Measurements from ENCODE around the gene ZBTB16. TPM values are rescaled to one million over a fixed set of nuclear protein-coding genes. Genes with fewer than 3 reads are reported as not detected.
A peak's percentile ranks its signal among the peaks of the same experiment; 100 is the strongest.

ZBTB16 gene
- total RNA-seq, 1 donor: 91.6 TPM

GRCh38 chr11:114221037-114221436 is 161.5 kb downstream of the ZBTB16 start:
- DNase-seq (ENCODE audit: low read depth in 2 of 3, low spot score in 2 of 3): no peak

DNA sequence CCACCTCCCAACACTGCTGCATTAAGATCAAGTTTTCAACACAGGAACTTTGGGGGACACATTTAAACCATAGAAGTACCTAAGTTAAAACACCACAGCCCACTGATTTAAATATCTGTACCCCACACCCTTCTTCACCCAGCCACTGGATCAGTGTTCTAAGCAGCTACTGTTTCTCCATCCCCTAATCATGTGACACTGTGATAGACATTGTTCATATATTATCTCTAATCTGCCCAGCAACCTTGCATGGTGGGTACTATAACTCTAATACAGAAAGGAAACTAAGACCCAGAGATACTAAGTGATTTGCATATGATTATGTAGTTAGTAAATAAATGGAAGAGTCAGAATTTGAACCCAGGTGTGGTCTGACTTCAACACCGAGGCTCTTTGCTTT is 166.2 kb downstream of the ZBTB16 start:
- DNase-seq (ENCODE audit: low read depth in 2 of 3, low spot score in 2 of 3): no peak

DNA sequence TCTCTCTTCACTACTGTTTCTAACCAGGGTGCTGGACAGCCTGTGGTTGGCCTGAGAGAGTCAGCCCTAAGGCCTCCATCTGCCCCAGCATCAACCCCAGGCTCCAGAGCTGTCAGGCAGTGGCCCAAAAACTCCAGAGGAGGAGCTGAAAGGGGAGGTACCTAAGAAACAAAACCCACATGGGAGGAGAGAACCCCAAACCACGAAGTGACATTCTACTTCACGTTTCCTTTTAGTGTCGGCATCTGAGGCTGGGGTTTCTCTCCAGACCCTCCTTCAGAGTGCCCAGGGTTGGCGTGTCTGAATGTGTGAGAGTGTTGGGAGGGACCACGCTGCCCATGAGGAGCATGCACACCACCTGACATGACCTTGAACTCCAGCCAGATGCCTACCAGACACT is 166.8 kb downstream of the ZBTB16 start:
- peak in 1 of 3 donors; percentile 20 for DNase-seq (ENCODE audit: low read depth in 2 of 3, low spot score in 2 of 3)

DNA sequence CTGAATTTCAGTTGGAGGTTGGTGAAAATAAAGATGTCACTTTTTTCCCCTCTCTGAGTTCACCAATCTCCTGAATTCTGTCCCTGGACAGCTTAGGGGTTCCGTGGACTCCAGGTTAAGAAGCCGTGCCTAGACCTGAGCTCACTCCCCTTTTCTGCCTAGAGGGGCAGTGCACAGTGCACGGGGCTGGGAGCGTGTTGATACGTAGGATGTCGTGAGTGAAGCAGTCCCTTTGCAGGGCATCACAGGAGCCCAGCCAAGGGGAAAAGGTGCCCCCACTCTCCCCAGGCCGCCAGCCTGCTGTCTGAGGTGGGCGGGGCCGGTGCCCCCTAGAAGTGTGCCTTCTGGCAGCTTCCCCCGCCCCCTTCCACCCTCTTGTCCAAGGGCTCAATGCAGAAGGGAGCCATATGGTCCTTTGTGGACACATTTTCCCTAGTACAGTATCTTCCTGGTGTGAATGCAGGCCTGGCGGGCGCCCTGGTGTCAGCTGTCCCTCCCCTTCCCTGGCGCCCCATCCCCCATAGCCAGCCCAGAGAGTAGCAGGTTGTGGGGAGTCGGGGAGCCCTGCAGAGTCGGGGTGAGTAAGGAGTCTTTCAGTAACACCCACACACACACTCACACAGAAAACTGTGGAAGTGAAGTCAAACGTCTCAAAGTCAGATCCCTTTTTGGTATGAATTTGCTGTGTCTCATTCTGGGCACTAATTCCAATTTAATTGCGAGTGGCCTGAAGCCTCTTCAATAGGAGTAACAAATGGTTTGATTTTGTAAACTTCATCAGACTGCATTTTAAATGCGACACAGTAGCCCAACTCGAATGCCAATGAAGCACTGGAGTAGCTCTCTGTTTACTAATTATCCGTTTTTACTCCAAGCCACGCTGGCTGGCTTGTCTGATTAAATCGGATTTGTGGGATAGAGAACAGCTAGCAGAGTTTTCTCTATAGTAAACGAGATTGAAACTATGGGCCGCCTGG is 169.2 kb downstream of the ZBTB16 start:
- DNase-seq (ENCODE audit: low read depth in 2 of 3, low spot score in 2 of 3): no peak

DNA sequence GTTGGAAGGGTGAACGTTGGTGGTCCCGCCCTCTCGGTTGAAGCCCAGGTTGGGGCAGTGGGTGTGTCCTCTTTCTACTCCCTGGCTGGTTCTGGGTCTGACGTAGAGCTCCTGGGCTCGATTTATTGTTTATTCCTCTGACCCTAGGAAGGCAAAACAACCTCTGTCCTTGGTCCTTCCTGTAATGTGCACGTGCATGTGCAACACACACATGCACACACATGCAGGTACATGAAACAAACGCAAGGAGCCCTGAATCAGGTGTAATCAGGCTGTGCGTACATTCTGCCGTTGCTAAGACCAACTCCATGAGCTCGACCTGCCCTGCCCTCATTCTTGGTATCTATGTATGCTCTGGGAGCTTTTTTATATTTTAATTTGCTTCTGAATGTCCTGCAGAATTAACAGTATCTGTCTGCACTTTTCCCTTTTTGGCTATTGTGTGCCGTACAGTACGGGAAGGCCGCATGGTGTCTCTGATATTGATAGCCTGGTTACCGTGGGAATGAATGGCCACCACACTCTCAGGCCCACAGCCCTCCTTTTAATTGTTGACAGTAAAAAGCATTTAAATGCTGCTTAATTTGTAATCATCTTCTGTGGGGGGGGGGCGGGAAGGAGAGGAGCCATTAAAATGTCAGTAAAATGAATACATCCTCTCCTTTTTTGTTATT is 170.7 kb downstream of the ZBTB16 start:
- no peak for DNase-seq (ENCODE audit: low read depth in 2 of 3, low spot score in 2 of 3)

DNA sequence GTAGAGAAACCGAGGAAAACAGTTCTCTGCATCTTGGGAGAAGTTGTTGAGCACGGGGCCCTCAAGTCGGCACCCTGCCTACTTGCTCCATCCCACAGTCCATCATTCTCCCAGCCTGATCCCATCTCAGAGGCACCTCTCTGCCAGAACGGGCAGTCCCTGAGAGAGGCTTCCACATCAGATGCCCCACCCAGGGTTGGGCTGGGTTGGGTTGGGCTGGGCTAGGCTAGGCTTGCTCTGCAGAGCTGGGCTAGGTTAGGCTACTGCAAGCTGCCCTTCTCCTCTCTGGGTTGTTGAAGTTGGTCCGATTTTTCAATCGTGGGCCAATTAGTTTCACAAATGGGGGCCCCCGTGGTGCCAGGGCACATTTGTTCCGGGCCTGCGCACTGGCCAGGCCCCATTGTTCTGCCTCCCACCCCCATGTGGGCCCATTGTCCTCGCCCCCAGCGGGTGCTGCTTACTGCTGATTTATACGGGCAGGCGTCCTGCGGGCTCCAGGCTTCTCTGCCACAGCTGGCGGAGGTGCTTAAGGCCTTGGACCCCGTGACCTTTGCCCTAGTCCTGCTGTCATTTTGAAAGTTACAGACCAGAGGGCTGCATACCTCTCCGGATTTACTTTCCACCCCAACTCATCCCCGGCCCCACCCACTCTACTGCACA is 173.0 kb downstream of the ZBTB16 start:
- no peak for DNase-seq (ENCODE audit: low read depth in 2 of 3, low spot score in 2 of 3)

- DNase-seq (ENCODE audit: low read depth in 2 of 3, low spot score in 2 of 3): no peak
These were observed 174.2 kb downstream of the ZBTB16 start for GRCh38 chr11:114233755-114234154.

DNA sequence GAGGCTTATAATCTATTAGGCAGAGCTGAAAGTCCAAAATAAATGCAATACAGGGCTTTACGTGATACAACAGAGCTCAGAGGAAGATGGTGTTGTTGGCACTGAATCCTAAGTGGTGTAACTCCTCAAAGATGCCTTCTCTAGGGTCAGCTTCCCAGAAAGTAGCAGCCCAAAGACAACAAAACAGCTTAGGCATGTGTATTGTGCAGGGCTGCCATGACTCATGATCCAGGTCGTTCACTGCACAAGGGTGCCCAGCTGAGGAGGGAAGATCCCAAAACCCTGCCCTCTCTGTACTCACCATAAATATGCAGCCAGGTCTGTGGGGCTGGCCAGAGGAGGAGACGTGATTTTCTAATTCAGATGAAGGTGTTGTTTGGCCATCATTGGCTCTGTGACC is 177.3 kb downstream of the ZBTB16 start:
- DNase-seq (ENCODE audit: low read depth in 2 of 3, low spot score in 2 of 3): no peak

- no peak for DNase-seq (ENCODE audit: low read depth in 2 of 3, low spot score in 2 of 3)
These were observed 178.1 kb downstream of the ZBTB16 start for GRCh38 chr11:114237321-114238280.

- no peak for DNase-seq (ENCODE audit: low read depth in 2 of 3, low spot score in 2 of 3)
These were observed 180.2 kb downstream of the ZBTB16 start for GRCh38 chr11:114239753-114240161.

GRCh38 chr11:114242032-114242431 is 182.5 kb downstream of the ZBTB16 start:
- no peak for DNase-seq (ENCODE audit: low read depth in 2 of 3, low spot score in 2 of 3)

- no peak for DNase-seq (ENCODE audit: low read depth in 2 of 3, low spot score in 2 of 3)
These were observed 184.2 kb downstream of the ZBTB16 start for GRCh38 chr11:114243461-114244372.

DNA sequence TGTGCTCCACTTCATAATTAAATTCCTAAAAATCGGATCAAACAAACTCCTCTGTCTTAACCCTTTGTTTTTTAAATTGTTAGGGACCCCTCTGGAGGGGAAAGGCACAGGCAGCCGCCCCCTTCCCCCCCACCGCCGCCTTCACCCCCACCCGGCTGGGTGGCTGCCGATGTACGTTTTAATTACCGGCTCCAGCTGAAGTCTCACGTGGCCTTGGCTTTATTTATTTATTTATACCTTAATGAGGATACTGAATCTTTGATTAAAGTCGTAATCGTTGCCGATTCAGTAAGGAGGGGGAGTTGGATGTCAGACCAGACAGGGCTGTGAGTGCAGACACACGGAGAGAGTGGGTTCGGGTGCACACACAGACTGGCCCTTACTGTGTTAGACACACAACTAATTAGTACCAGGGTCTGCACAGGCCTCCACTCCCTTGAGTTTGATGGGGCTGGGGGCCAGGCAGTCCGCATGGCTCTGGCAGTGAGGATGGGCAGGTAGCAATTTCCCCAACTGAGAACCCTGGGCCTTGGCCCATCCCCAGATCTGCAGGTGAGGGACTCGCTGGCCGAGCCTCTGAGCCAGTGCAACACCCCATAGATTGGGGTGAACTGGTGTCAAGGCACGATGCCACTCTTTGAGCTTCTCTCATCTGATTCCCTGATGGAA is 185.3 kb downstream of the ZBTB16 start:
- DNase-seq (ENCODE audit: low read depth in 2 of 3, low spot score in 2 of 3): no peak

GRCh38 chr11:114246321-114247069 is 187.0 kb downstream of the ZBTB16 start:
- DNase-seq (ENCODE audit: low read depth in 2 of 3, low spot score in 2 of 3): no peak

GRCh38 chr11:114247070-114247789 is 187.7 kb downstream of the ZBTB16 start:
- no peak for DNase-seq (ENCODE audit: low read depth in 2 of 3, low spot score in 2 of 3)

DNA sequence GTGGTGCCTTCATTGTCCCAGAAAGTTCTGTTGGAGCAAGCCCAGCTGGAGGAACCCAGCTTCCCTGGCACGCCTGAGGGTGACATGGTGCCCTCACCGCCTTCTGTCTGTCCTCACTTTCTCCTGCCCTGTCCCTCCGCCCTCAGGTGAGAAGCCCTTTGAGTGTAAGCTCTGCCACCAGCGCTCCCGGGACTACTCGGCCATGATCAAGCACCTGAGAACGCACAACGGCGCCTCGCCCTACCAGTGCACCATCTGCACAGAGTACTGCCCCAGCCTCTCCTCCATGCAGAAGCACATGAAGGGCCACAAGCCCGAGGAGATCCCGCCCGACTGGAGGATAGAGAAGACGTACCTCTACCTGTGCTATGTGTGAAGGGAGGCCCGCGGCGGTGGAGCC is 190.7 kb downstream of the ZBTB16 start:
- DNase-seq (ENCODE audit: low read depth in 2 of 3, low spot score in 2 of 3): no peak

All from hematopoietic multipotent progenitor cell (in vitro differentiated cells).